Fibroblast of the conjunctiva (primary cell): ENCODE measurements around the gene VPS13C.
A peak's percentile ranks its signal among the peaks of the same experiment; 100 is the strongest.

Source experiments
- DNase-seq: peaks from one replicate; pipeline ENCODE4 v3.0.0-alpha.2; 2010; ENCODE audit warnings: low read depth

Gene VPS13C

GRCh38 chr15:61857169-61857829, 202.9 kb downstream of the VPS13C start:
- DNase-seq: no peak

DNA sequence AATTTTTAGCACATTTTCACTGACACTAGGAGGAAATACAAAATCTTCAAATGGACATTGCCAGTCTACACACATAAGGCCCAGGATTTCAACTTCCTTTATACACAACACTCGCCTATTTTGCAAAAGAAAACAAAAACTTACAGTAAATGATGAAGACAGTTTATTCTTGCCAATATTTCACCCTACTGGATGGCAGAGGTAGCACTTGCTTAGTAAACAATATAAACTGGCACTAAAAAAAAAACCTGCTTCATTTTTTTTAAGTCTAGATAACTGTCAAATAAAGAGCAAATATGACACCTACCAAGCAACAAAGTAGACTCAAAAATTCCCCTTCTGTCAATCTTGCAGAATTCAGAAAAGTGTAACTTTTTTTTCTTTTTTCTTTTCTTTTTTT, 204.0 kb downstream of the VPS13C start:
- DNase-seq: no peak

DNA sequence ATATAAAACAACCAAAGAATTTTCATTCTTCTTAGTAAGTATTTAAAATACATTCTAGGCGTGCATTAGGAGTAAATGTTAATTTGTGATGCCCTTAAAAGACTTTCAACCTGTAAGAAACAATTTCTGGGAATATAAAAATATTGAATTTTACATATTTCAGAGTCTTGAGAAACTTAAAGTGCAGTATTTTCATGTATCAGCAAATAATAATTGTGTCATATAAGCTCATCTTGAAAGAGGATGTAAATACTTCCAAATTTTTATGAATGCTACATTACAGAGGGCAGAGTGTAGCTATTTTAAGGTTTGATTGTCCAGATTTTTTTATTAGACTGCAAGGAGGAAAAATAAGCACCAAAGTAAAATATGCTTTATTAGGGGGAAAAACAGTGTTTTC, 207.1 kb downstream of the VPS13C start:
- DNase-seq: no peak

DNA sequence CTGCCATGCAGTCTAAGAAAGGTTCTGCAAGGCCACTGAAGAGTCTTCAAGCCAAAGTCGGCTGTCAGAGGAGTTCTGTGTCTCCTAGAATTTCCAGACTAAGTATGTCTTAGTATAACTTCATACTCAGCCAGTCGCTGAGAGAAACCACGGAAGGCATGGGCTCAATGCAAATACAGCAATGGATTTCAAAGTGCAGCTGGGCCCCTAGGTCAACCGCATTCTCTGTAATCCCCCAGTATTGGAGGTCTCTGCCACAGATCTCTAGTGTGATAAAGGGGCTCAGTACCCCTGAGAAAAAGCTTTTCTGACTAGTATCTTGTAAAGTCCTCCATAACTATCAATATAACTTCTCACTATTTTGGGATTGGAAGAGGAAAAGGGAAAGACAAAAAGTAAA, 208.3 kb downstream of the VPS13C start:
- DNase-seq: no peak

GRCh38 chr15:61849447-61849846, 210.8 kb downstream of the VPS13C start:
- DNase-seq: no peak

DNA sequence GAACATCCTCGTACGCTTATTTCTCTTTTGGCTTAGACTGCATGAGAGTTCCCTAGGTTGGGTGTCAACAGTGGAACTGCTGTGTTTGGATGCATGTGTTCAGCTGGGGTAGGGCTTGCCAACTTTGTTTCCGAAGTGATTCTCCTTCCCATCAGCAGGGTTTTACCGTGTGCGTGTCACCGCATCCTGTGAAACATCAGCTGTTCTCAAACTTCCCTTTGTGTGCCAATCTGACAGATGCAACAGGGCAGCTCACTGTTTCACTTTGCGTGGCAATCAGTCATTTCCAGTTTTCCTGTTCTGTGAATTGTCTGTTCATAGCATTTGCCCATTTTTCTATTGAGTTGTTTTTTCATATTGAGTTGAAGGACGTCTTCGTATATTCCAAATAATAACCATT, 218.8 kb downstream of the VPS13C start:
- no peak for DNase-seq

DNA sequence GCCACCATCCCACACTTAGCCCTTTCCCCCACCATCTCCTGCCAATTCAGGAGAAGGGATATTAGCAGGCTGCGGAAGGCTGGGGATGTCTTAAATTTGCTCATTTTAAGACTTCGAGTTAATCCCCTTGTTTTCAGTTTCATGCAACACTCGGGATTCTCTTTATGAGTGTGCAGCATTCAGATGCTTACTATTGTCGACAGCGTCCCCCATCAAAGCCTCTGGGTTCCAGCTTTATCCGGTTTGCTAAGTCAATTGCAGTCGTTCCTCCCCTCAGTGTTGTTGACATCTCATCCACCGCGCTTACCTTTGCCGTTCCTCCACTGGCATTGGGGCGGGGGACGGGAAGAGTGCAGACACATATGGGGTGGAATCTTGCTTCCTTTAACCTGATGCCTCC, 220.2 kb downstream of the VPS13C start:
- DNase-seq: no peak

DNA sequence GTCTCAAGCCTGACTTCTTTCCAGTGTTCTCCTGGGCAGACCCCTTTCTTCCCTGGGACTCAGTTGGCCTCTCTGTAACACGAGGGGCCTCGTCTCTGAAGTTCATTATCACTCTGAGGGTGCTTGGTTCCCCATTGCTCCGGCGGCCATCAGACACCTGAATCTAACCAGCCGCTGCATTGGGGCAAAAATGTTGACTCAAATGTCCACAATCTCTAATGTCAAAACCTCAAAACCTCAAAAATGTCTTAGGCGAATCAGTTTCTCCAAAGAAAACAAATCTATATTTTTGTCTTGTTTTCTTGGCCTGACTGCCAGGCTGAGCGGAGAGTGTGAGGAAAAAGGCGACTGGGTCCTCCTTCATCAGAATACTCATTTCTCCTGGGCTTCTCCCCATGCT, 220.7 kb downstream of the VPS13C start:
- DNase-seq: no peak

DNA sequence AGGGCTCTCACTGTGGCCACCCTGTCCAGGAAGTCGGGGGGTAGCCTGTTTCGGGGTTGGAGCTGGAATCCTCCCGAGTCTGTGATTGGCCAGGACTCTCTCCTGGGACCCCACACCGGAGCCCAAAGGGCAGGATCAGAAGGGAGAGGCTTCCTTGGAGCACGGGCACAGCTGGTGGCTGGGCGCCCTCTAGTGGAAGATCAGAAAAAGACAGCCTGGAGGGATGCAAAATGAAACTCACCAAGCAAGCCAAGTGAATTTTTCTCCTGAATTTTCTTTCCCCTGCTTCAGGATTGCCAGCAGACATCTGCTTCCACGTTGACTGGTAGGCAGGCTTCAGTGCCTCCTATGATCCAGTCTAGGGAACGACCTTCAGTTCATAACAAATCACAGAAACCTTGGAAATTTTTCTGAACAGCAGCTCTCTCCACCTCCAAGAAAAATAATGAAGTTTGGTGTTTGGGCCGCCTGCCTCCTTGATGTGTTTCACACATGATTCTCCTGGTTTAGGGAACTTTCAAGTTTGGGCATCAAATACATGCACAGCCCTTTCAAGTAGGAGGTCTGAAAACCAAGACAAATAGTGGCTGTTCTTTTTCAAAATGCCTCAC, 224.6 kb downstream of the VPS13C start:
- peak; percentile 44 for DNase-seq

GRCh38 chr15:61835029-61835428, 225.2 kb downstream of the VPS13C start:
- no peak for DNase-seq

DNA sequence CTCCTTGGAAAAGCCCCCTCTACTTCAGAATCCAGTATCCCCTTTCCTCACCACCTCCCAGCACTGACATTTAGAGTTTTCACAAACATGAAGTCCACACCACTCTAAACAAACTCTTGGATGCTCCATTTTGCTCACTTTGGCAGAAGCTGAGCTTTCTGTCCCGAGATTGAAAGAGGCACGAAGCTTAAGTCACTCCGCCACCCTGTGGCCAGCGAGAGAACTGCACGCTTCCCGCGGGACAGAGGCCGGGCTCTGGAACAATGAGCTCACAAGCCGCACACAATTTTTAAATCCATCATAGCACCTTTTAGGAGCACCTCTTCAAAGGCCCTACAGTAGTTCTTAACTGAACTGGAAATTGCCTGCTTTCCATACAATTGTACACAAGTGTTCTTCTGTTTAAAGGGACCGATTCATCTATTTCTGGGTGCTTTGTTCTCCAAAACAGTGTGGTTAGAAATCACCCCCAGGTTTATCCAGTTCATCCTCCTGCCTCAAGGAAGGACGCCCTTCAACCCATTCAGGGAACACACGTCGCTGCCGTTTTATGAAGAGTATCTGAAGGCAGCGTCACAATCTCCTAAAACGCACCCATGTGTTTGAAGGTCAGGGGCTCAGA, 226.1 kb downstream of the VPS13C start:
- peak; percentile 73 for DNase-seq

- no peak for DNase-seq
Measured at GRCh38 chr15:61832223-61832622, 228.0 kb downstream of the VPS13C start.

GRCh38 chr15:61831505-61831921, 228.7 kb downstream of the VPS13C start:
- no peak for DNase-seq

DNA sequence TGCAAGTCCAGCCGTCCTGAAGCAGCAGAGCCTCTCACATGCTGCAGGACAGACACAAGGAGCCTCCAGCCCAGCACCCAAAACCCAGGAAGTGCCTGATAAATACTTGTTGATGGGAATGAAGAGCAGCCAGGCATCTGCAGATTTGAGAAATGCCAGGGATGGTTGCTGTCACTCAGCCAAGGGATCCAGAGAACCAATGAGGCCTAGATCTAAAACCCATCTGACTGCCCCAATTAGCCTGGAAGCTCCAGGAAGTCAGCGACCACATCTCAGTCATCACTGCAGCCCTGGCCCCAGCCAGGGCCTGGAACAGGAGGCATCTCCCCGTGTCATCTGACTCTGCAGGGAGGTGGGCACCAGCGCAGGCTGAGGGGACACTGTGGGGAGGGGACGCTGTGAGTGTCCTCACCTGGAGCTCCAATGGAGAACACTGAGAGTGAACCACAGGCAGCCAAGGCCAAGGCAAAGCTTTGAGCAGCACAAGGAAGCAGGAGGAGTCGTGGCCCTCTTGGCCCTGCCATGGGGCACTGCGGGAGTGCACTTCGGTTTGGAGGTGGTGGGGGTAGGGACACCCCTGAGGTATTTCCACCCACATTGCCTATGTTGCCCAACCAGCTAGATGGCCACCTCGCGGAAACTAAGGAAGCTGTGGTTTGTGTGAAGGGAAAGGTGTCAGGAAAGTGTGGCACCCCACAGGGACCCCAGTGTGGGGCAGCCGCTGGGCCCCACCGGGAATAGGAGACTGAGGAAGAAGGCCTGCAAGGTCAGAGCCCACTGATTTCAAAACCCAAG, 229.5 kb downstream of the VPS13C start:
- no peak for DNase-seq

GRCh38 chr15:61829514-61829889, 230.7 kb downstream of the VPS13C start:
- DNase-seq: no peak

DNA sequence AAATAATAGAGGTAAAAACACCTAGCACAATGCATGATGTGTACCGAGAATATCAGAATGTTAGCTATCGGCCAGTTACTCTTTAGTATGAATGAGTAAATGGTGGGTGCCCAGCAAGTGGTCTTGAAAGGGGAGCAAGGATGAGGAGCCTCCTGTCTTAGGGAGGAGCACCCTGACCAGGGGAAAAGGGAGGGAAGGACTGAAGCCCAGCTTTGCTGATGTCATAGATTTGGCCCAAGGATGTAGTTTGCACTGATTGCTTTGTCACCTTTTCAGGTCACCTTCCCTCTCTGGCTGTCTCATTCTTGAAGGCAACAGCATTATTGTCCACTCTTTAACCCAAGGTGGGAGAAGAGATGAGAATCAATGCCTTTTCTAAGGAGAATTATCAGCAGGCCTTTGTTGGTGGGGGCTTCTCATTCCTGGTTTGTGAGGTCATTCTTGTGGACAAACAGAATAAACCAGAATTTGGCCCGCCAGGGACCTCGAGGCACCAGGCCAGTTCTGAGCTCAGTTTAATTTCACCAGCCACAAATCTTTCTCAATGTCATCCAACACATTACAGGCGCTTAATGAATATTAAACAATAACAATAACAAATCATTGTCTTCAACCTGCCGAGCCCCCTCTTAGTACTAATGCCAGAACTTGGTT, 231.3 kb downstream of the VPS13C start:
- DNase-seq: no peak

GRCh38 chr15:61828008-61828407, 232.2 kb downstream of the VPS13C start:
- DNase-seq: no peak

DNA sequence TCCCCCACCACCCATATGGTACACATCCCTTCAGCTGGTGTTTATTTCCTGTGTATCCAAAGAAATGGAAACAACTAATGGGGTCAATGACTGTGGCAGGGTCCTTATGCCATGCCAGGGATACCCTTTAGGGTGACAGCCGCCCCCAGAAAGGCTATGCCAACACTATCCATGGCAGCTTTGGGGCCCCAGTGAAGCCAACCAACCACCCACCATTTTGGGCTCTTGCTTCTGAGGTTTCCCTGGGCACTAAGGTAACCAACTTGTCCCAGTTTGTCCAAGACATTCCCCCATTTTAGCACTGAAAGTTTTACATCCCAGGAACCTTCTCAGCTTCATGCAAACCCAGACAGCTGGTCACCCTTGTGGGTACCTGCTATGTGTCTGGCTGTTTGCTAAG, 233.1 kb downstream of the VPS13C start:
- no peak for DNase-seq

DNA sequence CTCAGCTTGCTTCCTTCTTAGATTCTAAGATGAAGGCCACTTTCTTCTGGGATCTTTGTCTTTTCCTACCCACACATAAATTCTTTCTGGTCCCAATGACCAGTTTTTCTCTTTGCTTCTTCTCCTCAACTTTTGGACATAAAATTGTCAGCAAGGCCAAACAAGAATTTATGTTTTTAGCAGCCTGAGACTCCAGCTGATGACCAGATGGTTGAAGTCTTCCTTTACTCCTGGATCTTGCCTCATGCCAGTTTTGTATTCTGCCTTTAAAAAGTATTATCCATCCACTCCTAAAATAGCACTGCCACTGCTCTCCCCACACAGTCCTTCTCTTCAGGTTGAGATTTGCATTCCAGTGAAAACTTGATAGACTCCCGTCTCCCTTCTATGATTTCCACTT, 236.0 kb downstream of the VPS13C start:
- DNase-seq: no peak

DNA sequence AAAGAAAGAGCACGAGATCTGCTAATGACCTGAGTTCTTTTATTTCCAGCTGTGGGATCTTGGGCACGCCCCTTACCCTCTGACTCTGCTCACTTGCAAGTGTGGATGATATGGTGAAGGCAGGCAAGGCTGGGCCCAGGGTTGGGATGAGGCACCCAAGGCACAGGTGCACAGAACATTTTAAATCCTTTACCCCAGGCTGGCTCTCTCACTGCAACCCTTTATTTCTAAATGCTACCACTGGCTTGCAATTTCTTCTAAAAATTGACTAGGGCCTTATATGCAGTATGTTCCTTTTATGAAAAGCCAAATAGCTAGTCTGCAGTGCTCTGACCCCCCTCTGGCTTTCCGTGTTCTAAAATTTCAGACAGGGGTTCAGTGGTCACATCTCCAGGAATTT, 237.7 kb downstream of the VPS13C start:
- no peak for DNase-seq

DNA sequence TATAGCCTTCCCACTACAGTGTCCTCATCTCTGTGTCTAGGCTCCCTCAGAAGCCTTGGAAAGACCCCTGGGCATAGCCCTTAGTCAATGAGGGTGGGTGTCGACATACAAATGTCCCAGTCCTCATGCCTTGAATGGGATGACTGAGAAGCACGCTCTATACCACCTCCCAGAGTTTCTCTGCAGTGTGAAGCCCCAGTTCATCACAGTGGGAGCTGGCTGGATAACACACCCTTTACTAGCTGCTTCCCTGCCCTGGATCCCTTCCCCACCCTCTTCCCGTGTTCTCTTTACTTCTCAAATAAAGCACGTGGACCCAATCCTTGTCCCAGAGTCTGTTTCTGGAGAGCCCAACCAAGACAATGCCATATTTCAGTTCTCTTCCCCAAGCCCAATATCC, 239.3 kb downstream of the VPS13C start:
- DNase-seq: no peak

- DNase-seq: no peak
Measured at GRCh38 chr15:61820212-61820611, 240.0 kb downstream of the VPS13C start.
